Peyer's patch (tissue), 4 donors: Measurements from ENCODE around the gene WDR35.

Source experiments
- CTCF ChIP-seq, 6 experiments: fragments of 450-650 bp in 4 of 6; fragments of 200-600 bp in 2 of 6; sonication (generic) in 1 of 6; IDR thresholded peaks; one replicate each; pipeline ENCODE4 v1.5.1; 2017 to 2019; ENCODE audit warnings: antibody characterized with exemption in 6 of 6, mild to moderate bottlenecking in 3 of 6, moderate library complexity in 1 of 6
- POLR2A ChIP-seq, 2 donors: fragments of 450-650 bp; IDR thresholded peaks; one replicate each; pipeline ENCODE4 v1.5.1; 2017; ENCODE audit warnings: antibody characterized with exemption in 2 of 2, mild to moderate bottlenecking in 2 of 2, moderate library complexity in 2 of 2

GRCh38 chr2:19942199-19942598 is 47.7 kb downstream of the WDR35 start:
- TF ChIP-seq CTCF (IDR thresholded peaks at IDR 0.05) (no peak), POLR2A (IDR thresholded peaks at IDR 0.05) (no peak)
